OCI-LY3 (cell line): ENCODE measurements around the gene NBPF8.
"Not testable (repeated sequence)": the region's sequence is repeated elsewhere in the genome, so short reads cannot be mapped to it uniquely, and the experiment has no call there.

ENCODE experiments used
- EZH2phosphoT487 ChIP-seq: fragments of 200-600 bp; shearing (Covaris generic); IDR thresholded peaks from 2 replicates; pipeline ENCODE4 v1.6.1; 2018; ENCODE audit warnings: antibody characterized with exemption, mixed run types, low read depth
- TF ChIP-seq, protein P1 (sequence below): fragments of 200-600, 300-600 bp; sonication (generic); IDR thresholded peaks from 2 replicates; pipeline ENCODE4 v1.5.1; 2014; ENCODE audit warnings: antibody characterized with exemption, low read length, low read depth

DNA sequence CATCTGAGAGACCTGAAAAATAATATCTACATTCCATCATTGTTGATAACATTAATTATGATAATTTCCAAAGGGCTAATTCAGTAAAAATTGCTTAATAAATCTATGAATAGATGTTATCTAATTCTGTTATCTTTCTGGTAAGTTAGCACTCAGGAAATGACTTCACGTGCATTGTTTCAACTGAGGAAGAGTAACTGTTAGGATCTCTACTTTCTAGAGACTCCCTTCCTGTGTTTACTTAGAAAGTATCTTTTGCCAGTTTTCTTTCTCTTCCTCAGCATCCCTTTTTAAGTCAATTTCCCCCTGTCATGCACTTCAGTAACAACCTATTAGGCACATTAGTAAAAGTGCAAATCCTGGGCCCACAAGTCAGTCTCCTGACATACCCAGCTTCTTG is 9.5 kb upstream of the NBPF8 start:
- TF ChIP-seq, protein P1, sequence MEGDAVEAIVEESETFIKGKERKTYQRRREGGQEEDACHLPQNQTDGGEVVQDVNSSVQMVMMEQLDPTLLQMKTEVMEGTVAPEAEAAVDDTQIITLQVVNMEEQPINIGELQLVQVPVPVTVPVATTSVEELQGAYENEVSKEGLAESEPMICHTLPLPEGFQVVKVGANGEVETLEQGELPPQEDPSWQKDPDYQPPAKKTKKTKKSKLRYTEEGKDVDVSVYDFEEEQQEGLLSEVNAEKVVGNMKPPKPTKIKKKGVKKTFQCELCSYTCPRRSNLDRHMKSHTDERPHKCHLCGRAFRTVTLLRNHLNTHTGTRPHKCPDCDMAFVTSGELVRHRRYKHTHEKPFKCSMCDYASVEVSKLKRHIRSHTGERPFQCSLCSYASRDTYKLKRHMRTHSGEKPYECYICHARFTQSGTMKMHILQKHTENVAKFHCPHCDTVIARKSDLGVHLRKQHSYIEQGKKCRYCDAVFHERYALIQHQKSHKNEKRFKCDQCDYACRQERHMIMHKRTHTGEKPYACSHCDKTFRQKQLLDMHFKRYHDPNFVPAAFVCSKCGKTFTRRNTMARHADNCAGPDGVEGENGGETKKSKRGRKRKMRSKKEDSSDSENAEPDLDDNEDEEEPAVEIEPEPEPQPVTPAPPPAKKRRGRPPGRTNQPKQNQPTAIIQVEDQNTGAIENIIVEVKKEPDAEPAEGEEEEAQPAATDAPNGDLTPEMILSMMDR, result not testable (repeated sequence)
- not testable (repeated sequence) for TF ChIP-seq EZH2phosphoT487
